A549 (cell line): ENCODE measurements around the gene MUC3A. TPM values are rescaled to one million over a fixed set of nuclear protein-coding genes. Genes with fewer than 3 reads are reported as not detected.

ENCODE experiments used
- CEBPB ChIP-seq, 2 experiments: fragments of >200 bp in 1 of 2; sonication (Bioruptor Twin) in 1 of 2; formaldehyde crosslinking in 1 of 2; IDR thresholded peaks; 2 replicates each; pipeline ENCODE4 v1.6.1; 2012 to 2016
- CHD4 ChIP-seq: fragments of 200-600 bp; sonication (generic); IDR thresholded peaks from 2 replicates; pipeline ENCODE4 v1.6.1; 2016; ENCODE audit warnings: antibody characterized with exemption, mild to moderate bottlenecking, borderline replicate concordance
- EHMT2 ChIP-seq: fragments of 200-600 bp; sonication (generic); IDR thresholded peaks from 2 replicates; pipeline ENCODE4 v1.6.1; 2016; ENCODE audit warnings: antibody characterized with exemption, low read depth, mild to moderate bottlenecking, moderate library complexity
- HDAC2 ChIP-seq: fragments of 200-600 bp; sonication (generic); IDR thresholded peaks from 2 replicates; pipeline ENCODE4 v1.6.1; 2016
- HEYL ChIP-seq: fragments of 250-450 bp; sonication (Bioruptor Pico); IDR thresholded peaks from 2 replicates; pipeline ENCODE4 v1.8.0; 2021; ENCODE audit warnings: mild to moderate bottlenecking, moderate library complexity
- MAFK ChIP-seq: fragments of 450-650 bp; IDR thresholded peaks from 2 replicates; pipeline ENCODE4 v1.6.1; 2014; ENCODE audit not compliant: partially characterized antibody
- MYC ChIP-seq: IDR thresholded peaks from 2 replicates; pipeline ENCODE4 v1.6.1; 2012; ENCODE audit warnings: mild to moderate bottlenecking, inconsistent platforms, low read length, improper control_type of control experiment, borderline replicate concordance
- NR3C1 ChIP-seq: fragments of >200 bp; sonication (Bioruptor Twin); formaldehyde crosslinking; IDR thresholded peaks from 3 replicates; pipeline ENCODE4 v1.6.1; 2017
- POLR2A ChIP-seq: IDR thresholded peaks from 2 replicates; pipeline ENCODE4 v1.6.1; 2012; ENCODE audit warnings: mild to moderate bottlenecking, low read length
- RNF2 ChIP-seq: fragments of 200-600 bp; sonication (generic); IDR thresholded peaks from 2 replicates; pipeline ENCODE4 v1.6.1; 2016; ENCODE audit warnings: low read depth, mild to moderate bottlenecking, antibody characterized with exemption, moderate library complexity, borderline replicate concordance
- polyA plus RNA-seq, 4 experiments: library from polyadenylated mRNA; depleted of rRNA in 3 of 4; stranded (reverse); fragments of >200 nt; fragmentation: RNase III in 1 of 4; extraction: RNeasy Plus Mini Kit Qiagen cat#74134 plus additional on column Dnase treatment in 1 of 4; gene quantifications; 2 replicates in 3 of 4; 3 replicates in 1 of 4; pipeline ENCODE4 v1.2.3, GENCODE V29; 2011 to 2017
- small RNA-seq, 6 experiments: library from RNA; depleted of rRNA; stranded (forward); fragments of <200 nt; gene quantifications; one replicate each; pipeline ENCODE3, GENCODE V24; 2012
- TF ChIP-seq, protein P1 (sequence below): IDR thresholded peaks from 2 replicates; pipeline ENCODE4 v1.6.1; 2012
- TF ChIP-seq, protein P2 (sequence below): IDR thresholded peaks from 2 replicates; pipeline ENCODE4 v1.6.1; 2012

The MUC3A gene
- polyA plus RNA-seq, 2 of the 4 experiments (the other 2 are of a cell fraction): 4.0 to 6.9 TPM

DNA sequence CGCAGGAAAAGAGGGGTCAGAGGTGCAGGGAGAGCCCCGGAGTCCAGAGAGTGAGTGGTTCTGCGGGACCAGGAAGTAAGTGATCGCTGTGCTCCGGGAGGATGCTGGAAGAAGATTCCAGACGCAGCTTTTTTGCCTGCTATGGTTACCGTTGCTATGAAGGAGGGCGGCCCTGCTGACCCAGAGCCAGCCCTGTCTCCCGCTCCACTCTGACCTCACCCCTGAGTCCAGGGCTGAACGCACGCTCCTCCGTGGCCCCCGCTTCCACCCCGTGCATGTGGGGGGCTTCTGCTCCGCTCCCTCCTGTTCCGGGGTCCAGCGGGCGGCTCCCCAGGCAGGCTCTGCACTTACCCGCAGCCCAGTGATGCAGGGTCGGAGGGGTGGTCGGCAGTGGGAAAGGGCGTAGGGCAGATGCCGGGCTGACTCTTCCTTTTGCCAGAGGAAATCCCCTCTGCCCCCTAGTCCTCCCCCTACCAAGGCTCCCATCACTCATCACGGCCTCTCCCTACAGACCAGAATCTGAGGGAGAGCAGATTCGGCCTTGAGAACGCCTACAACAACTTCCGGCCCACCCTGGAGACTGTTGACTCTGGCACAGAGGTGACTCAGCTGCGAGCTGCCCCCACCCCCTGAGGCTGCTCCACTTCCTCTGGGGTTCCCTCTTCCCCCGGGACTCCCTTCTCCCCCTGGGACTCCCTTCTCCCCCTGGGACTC lies 67.9 kb downstream of the MUC3A start (continued):
- no peak for TF ChIP-seq MYC
- no peak for TF ChIP-seq HEYL (CRISPR knock-in tag)
- TF ChIP-seq MAFK: peak; percentile 18
- TF ChIP-seq HDAC2: no peak
- TF ChIP-seq, protein P1, sequence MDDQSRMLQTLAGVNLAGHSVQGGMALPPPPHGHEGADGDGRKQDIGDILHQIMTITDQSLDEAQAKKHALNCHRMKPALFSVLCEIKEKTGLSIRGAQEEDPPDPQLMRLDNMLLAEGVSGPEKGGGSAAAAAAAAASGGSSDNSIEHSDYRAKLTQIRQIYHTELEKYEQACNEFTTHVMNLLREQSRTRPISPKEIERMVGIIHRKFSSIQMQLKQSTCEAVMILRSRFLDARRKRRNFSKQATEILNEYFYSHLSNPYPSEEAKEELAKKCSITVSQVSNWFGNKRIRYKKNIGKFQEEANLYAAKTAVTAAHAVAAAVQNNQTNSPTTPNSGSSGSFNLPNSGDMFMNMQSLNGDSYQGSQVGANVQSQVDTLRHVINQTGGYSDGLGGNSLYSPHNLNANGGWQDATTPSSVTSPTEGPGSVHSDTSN: peak; percentile 83
- TF ChIP-seq POLR2A: no peak; the same call in 1 of the 2 replicates
- no peak for TF ChIP-seq EHMT2
- TF ChIP-seq RNF2: no peak
- TF ChIP-seq CEBPB (IDR thresholded peaks at IDR 0.05): no peak
- TF ChIP-seq, protein P2, sequence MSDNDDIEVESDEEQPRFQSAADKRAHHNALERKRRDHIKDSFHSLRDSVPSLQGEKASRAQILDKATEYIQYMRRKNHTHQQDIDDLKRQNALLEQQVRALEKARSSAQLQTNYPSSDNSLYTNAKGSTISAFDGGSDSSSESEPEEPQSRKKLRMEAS: no peak
- TF ChIP-seq CHD4: no peak
- TF ChIP-seq NR3C1: no peak

Small RNA genes lying within 50 kb of the gene (small RNA-seq; reads per million reads assigned to genes)
- gene RN7SL549P (0 reads per million in 6 experiments), gene RPS29P15 (0 reads per million in 6 experiments)

Other genes starting within 250 kb of the MUC3A start
- 29.5 and 37.3 TPM in 2 replicates for gene POP7, start 243.4 kb upstream of the MUC3A start, polyA plus RNA-seq (2011; rRNA removed)
- gene POP7, start 243.4 kb upstream of the MUC3A start, polyA plus RNA-seq (2017; fragmentation: RNase III; extraction: RNeasy Plus Mini Kit Qiagen cat#74134 plus additional on column Dnase treatment): 72.3 to 77.4 TPM (median 74.8 TPM) in 3 replicates
- gene EPO, start 229.1 kb upstream of the MUC3A start, polyA plus RNA-seq (2011; rRNA removed): not detected in 2 replicates
- not detected in 3 replicates for gene EPO, start 229.1 kb upstream of the MUC3A start, polyA plus RNA-seq (2017; fragmentation: RNase III; extraction: RNeasy Plus Mini Kit Qiagen cat#74134 plus additional on column Dnase treatment)
- gene ZAN, start 215.9 kb upstream of the MUC3A start, polyA plus RNA-seq (2011; rRNA removed): not detected in 2 replicates
- gene ZAN, start 215.9 kb upstream of the MUC3A start, polyA plus RNA-seq (2017; fragmentation: RNase III; extraction: RNeasy Plus Mini Kit Qiagen cat#74134 plus additional on column Dnase treatment): not detected in 3 replicates
- gene EPHB4, start 122.0 kb upstream of the MUC3A start, polyA plus RNA-seq (2011; rRNA removed): 37.8 and 40.5 TPM in 2 replicates
- 25.7 to 32.9 TPM (median 30.4 TPM) in 3 replicates for gene EPHB4, start 122.0 kb upstream of the MUC3A start, polyA plus RNA-seq (2017; fragmentation: RNase III; extraction: RNeasy Plus Mini Kit Qiagen cat#74134 plus additional on column Dnase treatment)
- 6.2 and 7.0 TPM in 2 replicates for gene SLC12A9, start 96.8 kb upstream of the MUC3A start, polyA plus RNA-seq (2011; rRNA removed)
- gene SLC12A9, start 96.8 kb upstream of the MUC3A start, polyA plus RNA-seq (2017; fragmentation: RNase III; extraction: RNeasy Plus Mini Kit Qiagen cat#74134 plus additional on column Dnase treatment): 12.1 to 14.3 TPM (median 13.4 TPM) in 3 replicates
- gene TRIP6, start 82.1 kb upstream of the MUC3A start, polyA plus RNA-seq (2011; rRNA removed): 14.8 and 18.0 TPM in 2 replicates
- 38.2 to 38.5 TPM (median 38.3 TPM) in 3 replicates for gene TRIP6, start 82.1 kb upstream of the MUC3A start, polyA plus RNA-seq (2017; fragmentation: RNase III; extraction: RNeasy Plus Mini Kit Qiagen cat#74134 plus additional on column Dnase treatment)
- gene SRRT, start 74.4 kb upstream of the MUC3A start, polyA plus RNA-seq (2011; rRNA removed): 49.9 and 52.2 TPM in 2 replicates
- 153 to 194 TPM (median 182 TPM) in 3 replicates for gene SRRT, start 74.4 kb upstream of the MUC3A start, polyA plus RNA-seq (2017; fragmentation: RNase III; extraction: RNeasy Plus Mini Kit Qiagen cat#74134 plus additional on column Dnase treatment)
- gene UFSP1, start 59.8 kb upstream of the MUC3A start, polyA plus RNA-seq (2011; rRNA removed): 1.1 and 1.9 TPM in 2 replicates
- gene UFSP1, start 59.8 kb upstream of the MUC3A start, polyA plus RNA-seq (2017; fragmentation: RNase III; extraction: RNeasy Plus Mini Kit Qiagen cat#74134 plus additional on column Dnase treatment): 6.1 to 7.1 TPM (median 6.9 TPM) in 3 replicates
- gene ACHE, start 53.6 kb upstream of the MUC3A start, polyA plus RNA-seq (2011; rRNA removed): 0.17 and 0.26 TPM in 2 replicates
- gene ACHE, start 53.6 kb upstream of the MUC3A start, polyA plus RNA-seq (2017; fragmentation: RNase III; extraction: RNeasy Plus Mini Kit Qiagen cat#74134 plus additional on column Dnase treatment): 0.62 to 0.92 TPM (median 0.69 TPM) in 3 replicates
- 1.2 and 1.8 TPM in 2 replicates for gene MUC12, start 20.0 kb downstream of the MUC3A start, polyA plus RNA-seq (2011; rRNA removed)
- 2.0 to 2.7 TPM (median 2.4 TPM) in 3 replicates for gene MUC12, start 20.0 kb downstream of the MUC3A start, polyA plus RNA-seq (2017; fragmentation: RNase III; extraction: RNeasy Plus Mini Kit Qiagen cat#74134 plus additional on column Dnase treatment)
- 0.01 and 0.03 TPM in 2 replicates for gene MUC17, start 70.5 kb downstream of the MUC3A start, polyA plus RNA-seq (2011; rRNA removed)
- not detected in 3 replicates for gene MUC17, start 70.5 kb downstream of the MUC3A start, polyA plus RNA-seq (2017; fragmentation: RNase III; extraction: RNeasy Plus Mini Kit Qiagen cat#74134 plus additional on column Dnase treatment)
- 3.9 and 5.2 TPM in 2 replicates for gene TRIM56, start 135.9 kb downstream of the MUC3A start, polyA plus RNA-seq (2011; rRNA removed)
- gene TRIM56, start 135.9 kb downstream of the MUC3A start, polyA plus RNA-seq (2017; fragmentation: RNase III; extraction: RNeasy Plus Mini Kit Qiagen cat#74134 plus additional on column Dnase treatment): 15.6 to 17.8 TPM (median 16.5 TPM) in 3 replicates
- 300 and 355 TPM in 2 replicates for gene SERPINE1, start 177.6 kb downstream of the MUC3A start, polyA plus RNA-seq (2011; rRNA removed)
- 286 to 399 TPM (median 346 TPM) in 3 replicates for gene SERPINE1, start 177.6 kb downstream of the MUC3A start, polyA plus RNA-seq (2017; fragmentation: RNase III; extraction: RNeasy Plus Mini Kit Qiagen cat#74134 plus additional on column Dnase treatment)
- 107 and 128 TPM in 2 replicates for gene AP1S1, start 204.9 kb downstream of the MUC3A start, polyA plus RNA-seq (2011; rRNA removed)
- gene AP1S1, start 204.9 kb downstream of the MUC3A start, polyA plus RNA-seq (2017; fragmentation: RNase III; extraction: RNeasy Plus Mini Kit Qiagen cat#74134 plus additional on column Dnase treatment): 181 to 187 TPM (median 182 TPM) in 3 replicates
- gene VGF, start 216.0 kb downstream of the MUC3A start, polyA plus RNA-seq (2011; rRNA removed): 0.16 and 0.21 TPM in 2 replicates
- 1.4 to 2.7 TPM (median 2.0 TPM) in 3 replicates for gene VGF, start 216.0 kb downstream of the MUC3A start, polyA plus RNA-seq (2017; fragmentation: RNase III; extraction: RNeasy Plus Mini Kit Qiagen cat#74134 plus additional on column Dnase treatment)
- gene NAT16, start 230.8 kb downstream of the MUC3A start, polyA plus RNA-seq (2011; rRNA removed): 0.03 and 0.05 TPM in 2 replicates
- gene NAT16, start 230.8 kb downstream of the MUC3A start, polyA plus RNA-seq (2017; fragmentation: RNase III; extraction: RNeasy Plus Mini Kit Qiagen cat#74134 plus additional on column Dnase treatment): 0.07 to 0.12 TPM in 2 of 3 replicates, not detected in the other